SK-N-SH treated with all-trans-retinoic acid at 6 μM for 48 hours (cell line): ENCODE data around the gene SORL1.

Experiments used
- CSDC2 ChIP-seq: fragments of 250-450 bp; sonication (Bioruptor Pico); IDR thresholded peaks from 2 replicates; pipeline ENCODE4 v1.5.0; 2020; ENCODE audit warnings: mild to moderate bottlenecking, moderate library complexity
- GLIS3 ChIP-seq: fragments of 250-450 bp; sonication (Bioruptor Pico); IDR thresholded peaks from 2 replicates; pipeline ENCODE4 v1.5.0; 2020; ENCODE audit warnings: mild to moderate bottlenecking, moderate library complexity
- ZFP30 ChIP-seq: fragments of 450-650 bp; formaldehyde crosslinking; IDR thresholded peaks from 2 replicates; pipeline ENCODE4 v1.5.0; 2022; ENCODE audit warnings: mild to moderate bottlenecking, moderate library complexity

GRCh38 chr11:121456151-121456550, 4.0 kb downstream of the SORL1 start:
- TF ChIP-seq ZFP30 (no peak), GLIS3 (CRISPR knock-in tag) (no peak), CSDC2 (CRISPR knock-in tag) (no peak)
